ENCODE measurements around the gene DDX10. TPM values are rescaled to one million over a fixed set of nuclear protein-coding genes. Genes with fewer than 3 reads are reported as not detected.
A peak's percentile ranks its signal among the peaks of the same experiment; 100 is the strongest.

The DDX10 gene
- total RNA-seq, 1 donor from 2014 or later = 38.5 TPM

DNA sequence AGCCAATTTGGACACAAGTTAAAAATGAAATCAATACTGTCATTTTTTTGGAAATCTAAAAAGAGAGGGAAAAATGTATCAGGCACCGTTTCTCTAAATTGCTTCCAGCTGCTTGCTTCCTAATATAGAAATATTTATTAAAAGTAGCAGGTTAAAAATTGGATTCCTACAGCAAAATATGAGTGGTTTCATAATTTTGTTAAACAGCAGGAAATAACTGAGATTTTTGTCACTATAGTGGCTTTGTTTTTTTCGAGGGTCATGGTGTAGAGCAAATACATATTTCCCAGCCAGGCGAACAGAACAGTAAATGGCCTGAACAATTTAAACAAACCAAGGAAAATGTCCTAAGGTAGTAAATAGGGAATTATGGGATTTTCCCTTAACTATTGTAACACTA, 159.7 kb downstream of the DDX10 start:
- no peak for DNase-seq (ENCODE audit: low spot score in 2 of 2, unreplicated experiment in 2 of 2)
- Mint-ChIP-seq H3K4me1 (no peaks in the 10 kb centered on the region), H3K4me3 (no peak overlapping the region), H3K27ac (no peak overlapping the region), H3K36me3 (peaks cover 10% of the 10 kb centered on the region), H3K27me3 (ENCODE audit: low read depth) (no peaks in the 10 kb centered on the region), H3K9me3 (peaks cover 8% of the 10 kb centered on the region)
- TF ChIP-seq, protein P1, sequence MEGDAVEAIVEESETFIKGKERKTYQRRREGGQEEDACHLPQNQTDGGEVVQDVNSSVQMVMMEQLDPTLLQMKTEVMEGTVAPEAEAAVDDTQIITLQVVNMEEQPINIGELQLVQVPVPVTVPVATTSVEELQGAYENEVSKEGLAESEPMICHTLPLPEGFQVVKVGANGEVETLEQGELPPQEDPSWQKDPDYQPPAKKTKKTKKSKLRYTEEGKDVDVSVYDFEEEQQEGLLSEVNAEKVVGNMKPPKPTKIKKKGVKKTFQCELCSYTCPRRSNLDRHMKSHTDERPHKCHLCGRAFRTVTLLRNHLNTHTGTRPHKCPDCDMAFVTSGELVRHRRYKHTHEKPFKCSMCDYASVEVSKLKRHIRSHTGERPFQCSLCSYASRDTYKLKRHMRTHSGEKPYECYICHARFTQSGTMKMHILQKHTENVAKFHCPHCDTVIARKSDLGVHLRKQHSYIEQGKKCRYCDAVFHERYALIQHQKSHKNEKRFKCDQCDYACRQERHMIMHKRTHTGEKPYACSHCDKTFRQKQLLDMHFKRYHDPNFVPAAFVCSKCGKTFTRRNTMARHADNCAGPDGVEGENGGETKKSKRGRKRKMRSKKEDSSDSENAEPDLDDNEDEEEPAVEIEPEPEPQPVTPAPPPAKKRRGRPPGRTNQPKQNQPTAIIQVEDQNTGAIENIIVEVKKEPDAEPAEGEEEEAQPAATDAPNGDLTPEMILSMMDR (IDR thresholded peaks at IDR 0.05; ENCODE audit: unreplicated experiment) = no peak

DNA sequence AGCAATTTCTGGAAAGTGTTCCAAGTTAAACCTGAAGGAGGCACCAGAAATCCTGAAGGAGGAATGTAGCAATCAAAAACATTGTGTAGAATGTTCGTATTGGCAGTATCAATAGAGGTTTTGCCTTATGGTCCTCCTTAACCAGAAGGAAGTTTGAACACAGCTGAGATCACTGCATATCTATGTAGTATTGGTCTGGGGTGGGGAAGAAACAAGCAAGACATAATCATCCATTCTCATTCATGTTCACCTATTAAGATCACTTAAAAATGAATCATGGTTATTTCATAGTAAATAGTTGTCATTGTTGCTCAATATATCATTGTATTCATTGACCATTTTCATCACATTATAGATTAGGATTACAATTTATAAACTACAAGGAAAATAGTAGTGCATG, 160.5 kb downstream of the DDX10 start:
- Mint-ChIP-seq H3K36me3 (peaks cover 15% of the 10 kb centered on the region), H3K4me1 (no peaks in the 10 kb centered on the region), H3K27me3 (ENCODE audit: low read depth) (no peaks in the 10 kb centered on the region), H3K27ac (no peak overlapping the region), H3K9me3 (peaks cover 15% of the 10 kb centered on the region), H3K4me3 (no peak overlapping the region)
- no peak for DNase-seq (ENCODE audit: low spot score in 2 of 2, unreplicated experiment in 2 of 2)
- TF ChIP-seq, protein P1 (IDR thresholded peaks at IDR 0.05; ENCODE audit: unreplicated experiment) = peak; percentile 15

- H3K4me3 Mint-ChIP-seq = no peak overlapping the region
- peaks cover 15% of the 10 kb centered on the region for H3K36me3 Mint-ChIP-seq
- H3K27me3 Mint-ChIP-seq (ENCODE audit: low read depth) = no peaks in the 10 kb centered on the region
- H3K9me3 Mint-ChIP-seq = peaks cover 17% of the 10 kb centered on the region
- H3K4me1 Mint-ChIP-seq = no peaks in the 10 kb centered on the region
- no peak for DNase-seq (ENCODE audit: low spot score in 2 of 2, unreplicated experiment in 2 of 2)
- no peak overlapping the region for H3K27ac Mint-ChIP-seq
- TF ChIP-seq, protein P1 (IDR thresholded peaks at IDR 0.05; ENCODE audit: unreplicated experiment) = no peak
Measured at GRCh38 chr11:108826136-108826535, 161.3 kb downstream of the DDX10 start.

GRCh38 chr11:108835624-108836023, 170.8 kb downstream of the DDX10 start:
- no peak overlapping the region for H3K27ac Mint-ChIP-seq

DNA sequence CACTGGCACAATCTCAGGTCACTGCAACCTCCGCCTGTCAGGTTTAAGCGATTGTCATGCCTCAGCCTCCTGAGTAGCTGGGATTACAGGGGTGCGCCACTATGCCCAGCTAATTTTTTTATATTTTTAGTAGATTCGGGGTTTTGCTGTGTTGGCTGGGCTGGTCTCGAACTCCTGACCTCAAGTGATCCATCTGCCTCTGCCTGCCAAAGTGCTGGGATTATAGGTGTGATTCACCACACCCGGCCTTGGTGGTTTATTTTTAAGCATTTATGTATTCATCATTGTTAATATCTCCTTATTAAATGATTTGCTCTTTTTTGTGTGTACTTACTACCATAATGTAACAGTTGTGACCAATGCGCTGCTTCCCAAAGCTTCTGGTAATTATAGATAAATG, 171.7 kb downstream of the DDX10 start:
- no peak for DNase-seq (ENCODE audit: low spot score in 2 of 2, unreplicated experiment in 2 of 2)
- peaks cover 9% of the 10 kb centered on the region for H3K36me3 Mint-ChIP-seq
- no peak overlapping the region for H3K27ac Mint-ChIP-seq
- H3K4me1 Mint-ChIP-seq = no peaks in the 10 kb centered on the region
- H3K27me3 Mint-ChIP-seq (ENCODE audit: low read depth) = no peaks in the 10 kb centered on the region
- no peak overlapping the region for H3K4me3 Mint-ChIP-seq
- TF ChIP-seq, protein P1 (IDR thresholded peaks at IDR 0.05; ENCODE audit: unreplicated experiment) = no peak
- no peaks in the 10 kb centered on the region for H3K9me3 Mint-ChIP-seq

More at GRCh38 chr11:108835624-108836023, 170.8 kb downstream of the DDX10 start:
- H3K9me3 Mint-ChIP-seq = no peaks in the 10 kb centered on the region
- no peaks in the 10 kb centered on the region for H3K4me1 Mint-ChIP-seq
- H3K4me3 Mint-ChIP-seq = no peak overlapping the region
- H3K36me3 Mint-ChIP-seq = peaks cover 6% of the 10 kb centered on the region
- no peaks in the 10 kb centered on the region for H3K27me3 Mint-ChIP-seq (ENCODE audit: low read depth)
- no peak for DNase-seq (ENCODE audit: low spot score in 2 of 2, unreplicated experiment in 2 of 2)
- TF ChIP-seq, protein P1 (IDR thresholded peaks at IDR 0.05; ENCODE audit: unreplicated experiment) = no peak
